Astrocyte (in vitro differentiated cells and primary cell): ENCODE data around the gene UHRF1.

Source experiments
- EZH2 ChIP-seq: IDR thresholded peaks from 2 replicates; pipeline ENCODE4 v1.6.1; 2012; ENCODE audit warnings: mild to moderate bottlenecking, low read length, inconsistent platforms; ENCODE audit not compliant: insufficient read depth
- TF ChIP-seq, protein P1 (sequence below): IDR thresholded peaks from 2 replicates; pipeline ENCODE4 v1.5.1; 2011; ENCODE audit warnings: low read depth, mild to moderate bottlenecking, inconsistent platforms, low read length, moderate library complexity; ENCODE audit not compliant: insufficient read depth

DNA sequence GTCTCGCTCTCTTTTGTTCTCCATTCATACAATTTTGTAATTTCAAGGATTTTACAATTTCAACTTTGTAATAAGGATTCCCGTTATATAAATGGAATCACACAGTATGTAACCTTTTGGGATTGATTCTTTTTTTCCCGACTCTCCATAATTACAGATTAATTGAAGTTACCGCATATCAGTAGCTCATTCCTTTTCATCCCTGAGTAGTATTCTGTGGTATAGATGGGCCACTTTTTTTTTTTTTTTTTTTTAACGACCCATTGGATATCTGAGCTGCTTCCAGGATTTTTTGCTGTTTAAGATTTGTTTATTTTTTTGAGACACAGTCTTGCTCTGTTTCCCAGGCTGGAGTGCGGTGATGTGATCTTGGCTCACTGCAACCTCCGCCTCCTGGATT lies 27.8 kb downstream of the UHRF1 start:
- TF ChIP-seq, protein P1, sequence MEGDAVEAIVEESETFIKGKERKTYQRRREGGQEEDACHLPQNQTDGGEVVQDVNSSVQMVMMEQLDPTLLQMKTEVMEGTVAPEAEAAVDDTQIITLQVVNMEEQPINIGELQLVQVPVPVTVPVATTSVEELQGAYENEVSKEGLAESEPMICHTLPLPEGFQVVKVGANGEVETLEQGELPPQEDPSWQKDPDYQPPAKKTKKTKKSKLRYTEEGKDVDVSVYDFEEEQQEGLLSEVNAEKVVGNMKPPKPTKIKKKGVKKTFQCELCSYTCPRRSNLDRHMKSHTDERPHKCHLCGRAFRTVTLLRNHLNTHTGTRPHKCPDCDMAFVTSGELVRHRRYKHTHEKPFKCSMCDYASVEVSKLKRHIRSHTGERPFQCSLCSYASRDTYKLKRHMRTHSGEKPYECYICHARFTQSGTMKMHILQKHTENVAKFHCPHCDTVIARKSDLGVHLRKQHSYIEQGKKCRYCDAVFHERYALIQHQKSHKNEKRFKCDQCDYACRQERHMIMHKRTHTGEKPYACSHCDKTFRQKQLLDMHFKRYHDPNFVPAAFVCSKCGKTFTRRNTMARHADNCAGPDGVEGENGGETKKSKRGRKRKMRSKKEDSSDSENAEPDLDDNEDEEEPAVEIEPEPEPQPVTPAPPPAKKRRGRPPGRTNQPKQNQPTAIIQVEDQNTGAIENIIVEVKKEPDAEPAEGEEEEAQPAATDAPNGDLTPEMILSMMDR, result no peak
- no peak for TF ChIP-seq EZH2
